ENCODE data around the gene WIPF1.

WIPF1 gene

GRCh38 chr2:174597345-174598047 lies at the start of gene WIPF1:
WIPF1 (minus strand) TSS chr2:174597804; CDS start chr2:174585573, 12,231 bp downstream.
- no peak for DNase-seq

- DNase-seq: no peak
Observed at GRCh38 chr2:174645296-174645695, 47.7 kb upstream of the WIPF1 start.

- DNase-seq: no peak
Observed at GRCh38 chr2:174644406-174644805, 46.8 kb upstream of the WIPF1 start.

- DNase-seq: no peak
Observed at GRCh38 chr2:174643356-174643755, 45.8 kb upstream of the WIPF1 start.

DNA sequence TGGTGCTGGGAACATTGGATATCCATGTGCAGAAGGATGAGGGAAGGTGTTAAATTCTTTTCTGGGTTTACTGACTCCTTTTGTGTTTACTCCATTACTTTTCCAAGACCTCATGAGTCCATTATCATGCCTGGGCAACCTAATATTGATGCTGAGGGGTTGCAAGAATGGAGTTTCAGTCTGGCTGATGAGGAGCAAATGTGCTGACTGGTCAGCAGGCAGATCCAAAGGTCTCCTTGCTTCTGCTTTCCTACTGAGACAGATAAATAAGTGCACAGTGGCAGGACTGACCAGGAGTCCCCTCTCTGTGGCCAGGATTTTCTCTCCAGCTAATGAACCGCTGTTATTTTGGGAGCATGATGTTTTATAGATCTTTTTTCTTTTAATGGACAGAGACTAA lies 43.6 kb upstream of the WIPF1 start:
- DNase-seq: no peak

- no peak for DNase-seq
Observed at GRCh38 chr2:174636987-174637386, 39.4 kb upstream of the WIPF1 start.

GRCh38 chr2:174635776-174636404 lies 38.3 kb upstream of the WIPF1 start:
- no peak for DNase-seq

- DNase-seq: no peak
Observed at GRCh38 chr2:174635015-174635593, 37.5 kb upstream of the WIPF1 start.

GRCh38 chr2:174634130-174635014 lies 36.8 kb upstream of the WIPF1 start:
- DNase-seq: no peak

DNA sequence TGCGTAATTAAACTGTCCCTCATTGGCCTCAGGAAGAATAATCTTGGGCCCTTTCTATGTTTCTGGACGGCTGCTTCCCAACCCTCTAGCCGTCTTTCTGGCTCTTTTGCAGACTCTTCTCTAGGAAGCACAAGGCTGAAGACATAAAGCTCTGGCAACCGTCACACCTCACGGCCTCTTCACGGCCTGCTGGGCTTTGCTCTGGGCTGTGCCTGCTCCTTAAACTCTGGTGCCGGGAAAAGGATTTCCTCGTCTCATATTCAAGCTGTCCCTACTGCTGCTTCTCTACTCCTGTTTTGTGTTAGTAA lies 36.0 kb upstream of the WIPF1 start:
- DNase-seq: no peak

DNA sequence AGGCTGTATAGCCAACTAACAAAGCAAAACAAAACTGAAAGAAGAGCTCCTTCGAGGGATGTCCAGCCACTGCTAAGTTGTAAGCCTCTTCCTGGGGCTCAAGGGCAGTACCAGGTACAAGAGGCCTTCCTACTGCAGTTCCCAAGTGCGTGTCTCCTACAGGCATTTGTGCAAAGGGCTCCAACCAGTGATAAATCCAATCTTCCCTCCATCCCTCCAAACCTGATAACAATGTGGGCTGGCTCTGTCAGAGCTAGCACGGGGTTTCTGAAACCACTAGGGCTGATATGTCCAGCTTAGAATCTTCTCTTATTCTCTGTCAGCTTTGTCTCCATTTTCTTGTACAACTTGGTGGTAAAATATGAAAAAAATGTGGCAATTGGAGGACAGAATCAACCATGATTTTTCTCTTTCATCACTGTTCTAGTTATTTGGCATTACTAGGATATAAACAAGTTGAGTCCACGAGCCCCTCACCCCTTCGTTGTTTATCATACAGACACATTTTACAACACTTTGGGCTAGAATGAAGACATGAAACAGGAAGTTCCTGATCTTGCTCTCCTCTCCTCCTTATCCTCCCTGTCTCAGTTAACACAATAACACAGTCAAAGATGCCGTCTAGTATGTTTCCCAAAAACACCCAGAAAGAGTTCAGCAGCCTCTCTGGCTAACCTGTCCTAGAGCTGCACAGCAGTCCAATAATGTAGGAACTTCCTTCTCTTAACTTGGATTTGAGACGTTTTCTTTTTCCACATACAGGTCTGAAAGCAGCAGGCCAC lies 35.4 kb upstream of the WIPF1 start:
- no peak for DNase-seq

- DNase-seq: no peak
Observed at GRCh38 chr2:174631009-174631981, 33.7 kb upstream of the WIPF1 start.

DNA sequence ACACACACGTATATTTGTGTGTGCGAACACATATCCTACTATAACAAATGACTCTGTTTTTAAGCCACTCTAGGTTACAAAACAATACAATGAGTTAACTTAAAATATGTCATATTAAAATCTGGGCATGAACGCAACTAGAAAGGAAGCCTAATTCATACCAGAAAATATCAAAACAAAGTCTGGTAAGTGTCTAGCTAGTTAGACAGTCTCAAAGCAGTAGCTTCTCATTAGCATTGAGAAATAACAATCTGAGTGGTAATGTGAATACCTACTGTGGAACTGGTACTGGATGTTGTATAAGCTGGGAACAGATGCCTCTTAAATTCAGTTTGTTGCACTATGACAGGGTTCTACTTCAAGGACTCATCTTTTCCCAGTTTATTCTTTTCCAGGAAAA lies 32.5 kb upstream of the WIPF1 start:
- DNase-seq: no peak

- DNase-seq: no peak
Observed at GRCh38 chr2:174629506-174629905, 31.9 kb upstream of the WIPF1 start.

DNA sequence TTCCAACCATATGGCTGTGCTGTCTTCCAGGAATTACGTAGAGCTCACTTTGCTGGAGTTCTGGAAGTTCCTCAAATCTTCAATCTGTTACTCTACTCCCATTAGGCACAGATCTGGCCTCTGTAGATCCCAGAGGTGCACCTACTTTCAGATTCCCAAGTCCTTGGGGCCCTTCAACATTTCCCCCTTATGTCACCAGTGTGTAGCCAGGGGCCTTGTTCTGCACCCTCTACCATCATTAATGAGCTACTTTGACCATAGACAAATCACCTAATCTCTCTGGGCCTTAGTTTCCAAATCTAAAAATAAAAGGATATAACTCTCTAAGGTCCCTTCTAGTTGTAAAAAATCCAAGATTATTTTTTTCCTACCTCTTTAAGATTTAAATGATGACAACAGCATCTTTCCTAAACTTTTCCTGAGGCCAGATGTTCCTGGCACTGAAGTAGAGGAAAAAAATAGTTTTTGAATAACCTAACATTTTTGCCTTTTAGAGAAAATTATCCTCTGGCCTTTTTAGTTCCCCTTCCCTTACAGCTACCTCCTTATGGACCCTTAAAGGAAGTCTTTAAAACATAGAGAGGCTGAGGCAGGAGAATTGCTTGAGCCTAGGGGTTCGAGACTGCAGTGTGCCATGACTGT lies 31.0 kb upstream of the WIPF1 start:
- DNase-seq: no peak

GRCh38 chr2:174627216-174627615 lies 29.6 kb upstream of the WIPF1 start:
- no peak for DNase-seq

GRCh38 chr2:174624895-174625430 lies 27.4 kb upstream of the WIPF1 start:
- no peak for DNase-seq

- DNase-seq: no peak
Observed at GRCh38 chr2:174623690-174624089, 26.1 kb upstream of the WIPF1 start.

DNA sequence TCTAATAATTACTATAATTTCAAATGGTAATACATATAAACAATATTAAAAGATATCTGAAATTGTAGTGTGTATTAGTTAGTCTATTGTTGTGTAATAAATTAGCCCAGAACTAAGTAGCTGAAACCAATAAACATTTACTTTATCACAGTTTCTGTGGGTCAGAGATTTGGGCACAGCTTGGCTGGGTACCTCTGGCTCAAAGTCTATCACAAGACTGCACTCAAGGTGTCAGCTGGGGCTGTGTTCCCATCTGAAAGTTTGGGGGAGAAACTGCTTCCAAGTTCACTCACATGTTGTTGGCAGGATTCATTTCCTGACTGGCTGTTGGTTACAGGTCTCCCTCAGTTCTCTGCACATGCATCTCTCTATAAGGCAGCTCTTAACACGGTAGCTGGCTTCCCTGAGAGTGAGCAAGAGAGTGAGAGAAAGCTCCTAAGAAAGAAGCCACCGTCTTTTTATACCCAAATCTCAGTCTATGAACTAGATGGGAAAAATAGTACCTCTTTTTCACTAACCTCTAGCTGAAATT lies 25.6 kb upstream of the WIPF1 start:
- DNase-seq: no peak

GRCh38 chr2:174621323-174621722 lies 23.7 kb upstream of the WIPF1 start:
- no peak for DNase-seq

Measured in COR-L47 (cell line).